ENCODE measurements around the gene MED27.

Gene MED27

DNA sequence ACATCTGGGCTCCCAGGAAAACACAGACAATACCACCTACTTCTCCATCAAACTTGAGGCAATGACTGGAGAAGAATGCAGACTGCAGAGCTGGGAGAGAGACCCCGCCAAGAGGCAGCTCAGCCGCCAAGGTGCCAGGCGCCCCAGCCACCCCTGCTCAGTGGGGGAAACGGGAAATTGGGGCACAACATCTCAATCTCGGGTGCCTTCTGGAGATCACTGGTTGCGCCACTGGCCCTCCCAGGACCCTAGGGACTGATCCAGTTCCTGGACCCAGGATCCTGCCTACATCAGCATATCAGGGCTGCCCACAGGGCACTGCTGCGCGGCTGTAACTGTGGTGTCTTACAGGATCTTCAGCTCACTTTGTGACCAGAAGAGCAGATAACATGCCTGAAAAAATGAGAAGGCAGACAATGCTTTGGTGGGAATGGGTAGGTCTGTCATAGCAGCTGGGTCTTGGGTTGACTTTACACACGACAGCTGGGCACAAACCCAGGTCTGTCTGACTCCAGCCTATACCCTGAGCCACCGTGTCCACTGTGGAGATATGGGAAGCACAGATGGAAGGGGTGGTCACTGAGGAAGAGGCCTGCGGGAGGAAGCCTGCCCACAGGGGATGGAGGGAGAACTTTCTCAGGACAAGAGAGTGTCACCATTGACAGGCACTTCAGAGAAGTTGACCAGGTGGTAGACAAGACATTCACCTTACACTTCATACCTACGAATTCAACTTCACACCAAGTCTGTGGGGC, 204.6 kb downstream of the MED27 start:
- no peak for DNase-seq

DNA sequence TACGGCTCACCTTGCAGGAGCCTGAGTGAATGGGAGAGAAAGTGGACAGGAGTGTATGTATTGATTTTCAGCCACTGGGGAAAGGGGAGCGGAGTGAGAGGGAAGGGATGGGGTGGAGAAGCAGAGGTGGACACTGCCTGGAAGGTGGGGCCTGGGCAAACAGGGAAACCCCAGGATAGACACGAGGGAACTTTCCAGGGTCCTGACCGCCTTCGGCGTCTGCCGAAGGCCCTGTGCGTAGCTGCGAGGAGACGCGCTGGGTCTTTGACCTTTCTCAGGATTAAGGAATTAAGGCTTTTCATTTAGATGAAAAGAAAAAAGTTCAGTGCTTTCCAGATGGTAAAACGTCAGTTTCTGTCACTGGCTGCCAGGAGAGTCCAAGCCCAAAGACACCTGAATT, 205.2 kb downstream of the MED27 start:
- DNase-seq, result no peak

DNA sequence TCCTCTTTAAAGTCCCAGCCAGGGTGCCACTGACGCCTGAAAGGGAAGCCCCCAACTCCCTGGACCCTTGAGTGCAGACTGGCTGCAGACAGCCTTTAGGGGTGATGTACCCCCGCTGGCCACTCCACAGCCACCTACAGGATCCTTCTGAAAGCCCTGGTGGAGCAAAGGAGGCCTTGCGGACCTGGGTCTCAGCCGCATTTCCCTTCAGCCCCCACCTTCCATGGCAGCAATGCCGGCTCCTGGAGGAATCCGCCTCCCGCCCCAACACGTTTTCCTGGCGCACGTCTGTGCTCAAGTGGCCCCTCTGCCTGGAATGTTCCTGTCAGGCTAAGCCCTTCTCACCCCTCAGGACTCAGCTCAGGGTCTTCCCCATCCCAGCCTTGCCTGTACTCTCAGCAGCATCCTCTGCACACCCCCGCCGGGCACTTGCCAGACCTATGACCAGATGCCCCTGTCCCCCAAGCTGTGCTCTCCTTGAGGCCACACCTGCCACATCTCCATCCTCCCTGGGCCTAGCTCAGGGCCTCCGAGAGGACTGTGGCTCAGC, 205.7 kb downstream of the MED27 start:
- no peak for DNase-seq

DNA sequence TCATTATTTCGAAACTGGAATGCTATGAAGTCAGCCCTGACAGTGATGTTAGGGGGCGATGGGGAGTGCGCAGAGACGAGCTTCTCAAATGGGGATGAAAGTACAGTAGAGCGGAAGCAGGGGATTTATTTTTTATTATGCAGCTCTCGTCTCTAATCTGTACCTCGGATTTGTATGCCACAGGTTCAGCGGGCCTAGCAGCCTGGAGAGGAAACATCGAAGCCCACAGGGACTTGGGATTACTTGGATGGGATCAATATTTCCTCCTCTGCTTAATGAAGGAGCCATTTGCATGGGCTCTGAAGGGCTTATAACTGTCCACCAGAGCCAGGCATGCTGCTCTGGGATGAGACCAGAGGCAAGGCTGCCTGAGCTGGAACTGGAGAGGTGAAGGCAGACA, 206.3 kb downstream of the MED27 start:
- no peak for DNase-seq

DNA sequence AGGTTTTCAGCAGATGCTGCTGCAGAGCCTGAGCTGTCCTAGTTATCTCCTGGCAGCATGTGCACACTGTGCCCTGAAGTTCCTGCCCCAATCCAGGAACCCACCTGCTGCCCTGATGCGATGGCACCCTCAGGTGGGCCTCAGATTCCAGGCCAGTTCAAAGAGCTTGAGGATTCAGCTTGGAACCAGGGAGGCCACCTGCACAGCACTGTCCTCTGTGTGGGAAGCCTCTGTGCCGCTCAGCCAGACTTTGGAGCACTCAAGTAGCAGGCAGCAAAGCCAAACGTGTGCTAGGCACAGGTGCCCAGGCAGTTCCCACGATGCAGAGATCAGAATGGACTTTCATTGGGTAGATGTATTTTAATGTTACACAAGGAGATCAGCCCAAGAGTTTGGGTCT, 207.0 kb downstream of the MED27 start:
- DNase-seq, result no peak

DNA sequence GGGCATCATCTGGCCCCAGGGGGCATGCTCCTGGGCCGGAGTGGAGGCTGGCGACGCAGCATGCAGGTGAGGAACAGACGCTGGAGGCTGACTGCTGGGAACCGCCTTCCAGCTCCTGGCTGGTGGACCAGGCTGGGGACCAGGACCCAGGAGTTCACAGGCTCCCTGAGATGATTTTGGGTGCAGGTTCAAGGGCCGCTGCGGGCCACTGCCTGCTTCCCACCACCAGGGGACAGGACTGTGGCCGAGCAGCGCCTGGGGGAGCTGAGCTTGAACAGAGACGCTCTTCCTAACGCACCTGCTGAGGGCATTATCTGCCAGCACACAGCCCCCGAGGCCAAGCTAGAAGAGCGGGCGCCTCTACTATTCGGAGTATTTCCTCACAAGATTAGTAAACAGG, 207.7 kb downstream of the MED27 start:
- no peak for DNase-seq

DNA sequence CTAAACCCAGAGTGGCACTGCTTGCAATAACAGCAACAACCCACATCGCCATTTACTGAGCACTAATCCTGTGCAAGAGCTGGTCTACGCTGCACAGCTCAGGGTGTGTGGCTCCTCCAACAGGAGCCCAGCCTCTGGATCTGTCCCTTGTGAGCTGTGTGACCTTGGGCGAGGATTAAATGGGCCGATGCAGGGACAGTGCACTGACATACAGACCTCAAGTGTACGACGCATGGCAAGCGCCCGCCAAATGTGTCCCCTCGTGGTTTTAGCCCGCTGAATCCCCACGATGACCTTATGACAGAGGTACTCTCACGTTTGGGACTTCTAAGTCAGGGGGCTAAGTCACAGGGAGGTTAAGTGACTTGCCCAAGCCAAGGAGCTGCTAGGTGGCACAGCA, 209.5 kb downstream of the MED27 start:
- no peak for DNase-seq

DNA sequence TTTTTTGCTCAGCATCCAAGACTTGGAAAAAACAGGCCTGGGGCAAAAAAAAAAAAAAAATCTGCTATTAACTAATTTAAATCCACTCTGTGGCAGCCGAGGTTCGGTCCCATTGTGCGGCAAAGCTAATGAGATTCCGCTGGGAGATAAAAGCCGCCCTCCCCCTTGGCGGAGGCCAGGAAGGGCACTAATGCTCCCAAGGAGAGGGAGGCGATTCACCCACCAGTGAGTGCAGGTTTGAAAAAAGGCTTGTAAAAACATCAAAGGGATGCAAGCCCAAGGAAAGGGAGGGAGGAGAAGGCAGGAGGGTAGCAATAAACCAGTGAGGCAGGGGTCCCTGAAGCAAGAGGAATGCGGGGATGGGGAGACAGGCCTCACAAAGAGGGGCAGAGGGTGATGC, 210.3 kb downstream of the MED27 start:
- no peak for DNase-seq

DNA sequence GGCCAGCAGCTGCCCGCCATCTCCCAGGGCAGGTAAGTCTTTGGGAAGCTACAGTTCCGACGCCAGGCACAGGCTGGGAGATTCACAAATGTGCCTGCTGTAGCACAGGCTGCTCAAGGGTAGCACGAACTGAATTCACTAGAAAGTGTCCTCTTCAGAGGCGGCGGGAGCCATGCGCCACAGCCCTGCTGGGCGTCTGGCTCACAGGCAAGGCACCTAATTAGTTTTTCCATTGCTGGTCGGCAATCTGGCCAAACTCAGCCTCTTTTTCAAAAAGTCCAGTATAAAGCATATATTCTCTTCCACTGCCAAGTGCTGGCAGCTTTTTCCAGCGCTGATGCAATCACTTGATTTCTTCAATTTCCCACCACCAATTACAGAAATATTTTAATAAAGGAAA, 210.9 kb downstream of the MED27 start:
- peak; percentile 10 for DNase-seq

DNA sequence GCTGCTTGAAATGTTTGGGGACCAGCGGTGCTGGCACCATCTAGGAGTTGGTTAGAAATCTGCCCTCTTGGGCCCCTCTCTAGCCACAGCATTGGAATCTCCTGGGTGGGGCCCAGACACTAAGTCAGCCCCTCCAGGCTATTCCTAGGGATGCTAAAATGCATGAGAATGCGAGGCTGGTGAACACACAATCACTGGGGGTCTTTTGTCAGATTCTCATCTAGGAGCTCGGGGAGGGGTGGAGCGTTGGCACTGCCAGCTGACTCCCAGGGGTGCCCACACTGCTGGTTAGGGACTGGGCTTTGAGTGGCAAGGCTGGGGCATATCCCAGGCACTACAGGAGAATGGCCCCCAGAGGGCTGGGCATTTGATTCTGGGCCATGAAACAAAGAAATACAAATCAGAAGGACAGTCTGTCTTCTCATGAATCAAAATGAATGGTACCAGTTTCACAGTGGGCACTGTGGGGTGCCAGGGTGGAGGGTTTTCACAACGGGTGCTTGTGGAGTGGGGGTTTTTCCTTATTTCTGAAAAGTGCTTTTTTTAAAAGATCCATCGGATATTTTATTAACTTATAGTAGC, 212.0 kb downstream of the MED27 start:
- DNase-seq, result no peak

DNA sequence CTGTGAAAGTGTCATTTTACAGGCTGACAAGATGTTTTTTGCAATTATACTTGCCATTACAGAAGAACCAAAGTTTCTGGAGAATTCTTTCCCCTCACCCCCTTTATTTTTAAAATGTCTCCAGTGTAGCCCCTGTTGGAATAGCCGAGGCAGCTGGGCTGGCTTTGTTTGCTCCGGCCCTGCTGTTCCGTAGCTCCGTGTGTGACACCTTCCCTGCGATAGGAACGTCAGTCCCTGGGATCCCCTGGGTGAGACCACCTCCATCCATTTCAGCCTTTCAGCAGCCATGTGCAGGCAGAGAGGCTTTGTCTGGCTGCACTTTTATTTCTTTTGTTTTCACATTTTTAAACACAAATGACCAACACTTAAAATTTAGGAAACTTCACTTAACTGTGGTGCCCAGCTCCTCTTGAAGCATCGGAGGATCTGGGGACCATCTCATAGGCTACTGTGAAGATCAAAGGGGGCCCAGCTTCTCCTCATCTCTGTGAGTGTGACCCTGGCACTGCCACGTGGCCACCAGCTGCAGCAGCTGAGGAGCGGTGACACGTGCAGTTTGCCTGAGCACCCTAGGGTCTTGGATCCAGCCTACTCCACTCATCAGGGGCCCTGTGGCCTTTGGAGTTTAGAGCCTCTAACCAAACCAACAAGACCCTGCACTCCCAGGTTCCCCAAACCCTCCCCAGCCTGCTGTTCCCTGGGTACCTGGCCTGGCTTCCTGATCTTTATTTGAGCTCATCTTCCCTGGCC, 214.0 kb downstream of the MED27 start:
- no peak for DNase-seq

DNA sequence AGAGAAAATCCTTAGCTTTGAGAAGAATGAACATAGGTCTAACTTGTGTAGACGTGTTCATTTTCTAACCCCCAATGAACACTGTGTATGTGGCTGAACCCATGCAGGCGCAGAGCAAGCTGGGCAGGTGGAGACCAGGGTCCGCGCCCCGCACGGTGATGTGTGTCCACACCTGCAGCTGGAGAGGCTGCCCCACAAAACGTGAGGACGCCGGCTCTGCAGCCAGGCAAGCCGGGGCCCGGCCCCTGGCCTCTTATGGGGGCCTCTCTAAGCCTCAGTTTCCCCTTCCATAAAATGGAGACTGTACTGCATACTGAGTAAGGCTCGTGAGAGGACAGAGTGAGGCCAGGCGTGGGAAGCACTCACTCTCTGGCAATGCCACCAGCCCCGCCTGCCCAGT, 215.1 kb downstream of the MED27 start:
- no peak for DNase-seq

DNA sequence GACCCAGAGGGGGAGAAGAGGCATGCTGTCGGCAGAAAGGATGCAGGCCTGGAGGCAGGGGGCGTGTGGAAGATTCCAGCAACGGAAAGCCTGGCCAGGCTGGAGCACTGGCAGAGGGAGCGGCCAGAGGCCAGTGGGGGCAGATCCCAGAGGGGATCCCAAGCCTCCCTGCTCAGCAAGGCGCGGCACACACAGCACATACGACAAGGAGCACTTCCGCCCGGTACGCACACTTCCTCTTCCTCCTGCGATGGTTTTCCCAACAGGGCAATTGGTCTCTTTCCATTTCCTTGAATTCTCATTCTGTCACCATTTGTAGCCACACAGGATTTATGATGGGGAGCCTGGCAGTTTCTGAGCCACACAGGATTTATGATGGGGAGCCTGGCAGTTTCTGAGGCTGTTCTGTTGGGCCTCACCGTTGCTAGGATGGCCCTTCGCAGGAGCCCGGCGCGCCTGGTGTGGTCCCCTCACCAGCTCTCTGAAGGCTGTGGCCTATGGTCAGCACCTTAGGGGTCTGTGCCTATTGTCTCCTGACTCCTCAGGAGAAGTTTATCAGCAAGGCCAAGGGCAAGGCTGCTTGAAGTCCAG, 216.3 kb downstream of the MED27 start:
- no peak for DNase-seq

DNA sequence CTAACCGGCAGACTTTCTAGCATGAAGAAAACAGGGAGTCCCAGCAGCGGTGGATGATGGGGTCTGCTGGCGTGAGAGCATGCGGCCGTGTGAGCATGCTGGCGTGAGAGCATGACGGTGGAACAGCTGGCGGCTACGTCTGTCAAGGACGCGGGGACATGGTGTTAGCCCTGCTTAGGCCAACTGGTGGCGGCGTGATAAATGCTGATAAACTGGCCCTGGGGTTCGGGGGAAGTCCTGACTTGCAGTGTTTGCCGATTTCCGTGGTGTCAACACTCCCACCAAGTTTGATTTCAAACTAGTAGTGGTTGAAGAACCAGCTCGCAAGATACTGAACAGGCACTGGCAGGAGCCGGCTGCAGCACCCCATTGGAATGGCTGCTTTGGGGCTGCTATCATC, 217.4 kb downstream of the MED27 start:
- no peak for DNase-seq

DNA sequence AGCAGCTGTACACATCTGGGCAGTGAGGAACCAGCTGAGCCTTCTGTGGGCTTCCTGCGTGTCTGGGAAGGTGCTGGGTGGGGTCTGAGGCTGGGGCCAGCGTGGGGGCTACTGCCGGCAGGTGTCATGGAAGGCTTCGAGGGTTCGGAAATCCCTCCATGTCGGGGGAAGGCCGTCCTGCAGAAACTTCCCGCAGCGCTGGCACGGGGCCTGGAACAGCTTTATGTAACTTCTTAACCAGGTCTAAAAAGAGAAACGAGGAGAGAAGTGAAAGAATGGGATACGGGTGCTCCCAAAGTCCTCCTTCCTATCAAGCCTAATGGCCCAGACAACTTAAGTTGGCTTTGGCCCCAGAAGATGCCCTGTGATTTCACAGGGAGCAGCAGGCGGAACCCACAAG, 219.2 kb downstream of the MED27 start:
- no peak for DNase-seq

DNA sequence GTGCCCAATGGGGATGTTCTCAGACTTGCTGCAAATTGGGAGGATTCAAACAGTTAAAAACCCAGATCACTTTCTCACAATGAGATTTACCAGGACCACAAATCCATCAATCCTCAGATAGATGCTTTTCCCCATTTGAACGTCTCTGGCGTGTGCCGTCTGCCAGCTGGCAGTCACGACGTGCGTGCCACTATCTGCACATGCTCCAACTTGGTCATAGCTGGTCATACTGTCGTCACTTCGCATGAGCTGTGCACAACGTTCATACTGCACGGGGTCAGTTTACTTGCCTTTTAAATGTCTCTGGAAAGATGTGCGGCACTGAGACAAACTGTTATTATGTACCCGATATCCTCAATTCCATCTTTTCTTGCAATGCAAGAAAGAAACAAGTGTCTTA, 221.5 kb downstream of the MED27 start:
- DNase-seq, result no peak

DNA sequence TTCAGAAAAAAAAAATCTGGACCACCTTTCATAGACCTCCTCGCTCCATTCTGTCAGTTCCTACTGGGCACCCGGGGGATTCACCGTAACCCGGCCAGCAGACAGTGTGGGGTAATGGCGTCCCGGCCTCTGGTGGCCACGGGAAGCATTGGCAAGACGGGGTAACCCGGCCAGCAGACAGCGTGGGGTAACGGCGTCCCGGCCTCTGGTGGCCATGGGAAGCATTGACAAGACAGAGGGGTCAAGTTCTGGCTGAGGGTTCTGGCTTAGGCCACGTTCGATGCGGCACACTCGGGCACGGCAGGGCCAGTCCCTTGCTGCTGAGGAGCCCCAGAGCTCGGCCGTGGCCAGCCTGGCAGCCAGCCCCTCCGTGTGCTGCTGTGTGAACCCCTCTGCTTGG, 223.6 kb downstream of the MED27 start:
- DNase-seq, result no peak

DNA sequence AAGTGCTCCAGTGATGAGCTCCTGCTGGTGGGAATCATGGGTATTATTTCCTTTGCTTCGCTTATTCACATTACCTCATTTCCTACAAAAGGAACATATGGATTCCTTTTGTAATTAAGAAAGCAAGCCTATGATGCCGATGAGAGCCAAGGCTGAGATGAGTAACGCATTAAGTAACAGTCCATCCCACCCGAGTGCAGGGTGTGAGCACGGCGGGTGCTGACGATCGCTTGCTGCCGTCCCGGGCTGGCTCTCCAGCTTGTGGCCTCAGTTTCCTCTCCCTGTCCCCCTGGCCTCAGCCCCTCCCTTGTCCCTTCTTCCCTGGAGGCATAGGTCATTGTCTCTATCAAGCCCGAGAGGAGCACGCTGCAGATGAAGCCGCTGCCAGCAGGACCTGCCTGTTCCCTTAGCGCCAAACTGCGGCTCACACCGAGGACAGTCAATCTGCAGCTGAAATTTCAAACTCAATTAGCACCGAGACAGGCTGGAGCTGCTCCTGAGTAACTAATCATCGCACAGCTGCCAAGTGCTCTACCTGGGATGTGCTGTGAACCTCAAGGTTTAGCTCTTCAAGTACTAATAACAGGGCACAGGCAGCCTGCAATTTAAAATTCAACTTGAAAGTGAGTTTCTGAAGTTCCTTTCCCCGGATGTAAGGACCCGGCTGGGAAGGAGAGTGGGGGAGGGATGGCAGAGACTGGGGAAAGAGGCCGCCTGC, 224.6 kb downstream of the MED27 start:
- DNase-seq, result peak; percentile 62

DNA sequence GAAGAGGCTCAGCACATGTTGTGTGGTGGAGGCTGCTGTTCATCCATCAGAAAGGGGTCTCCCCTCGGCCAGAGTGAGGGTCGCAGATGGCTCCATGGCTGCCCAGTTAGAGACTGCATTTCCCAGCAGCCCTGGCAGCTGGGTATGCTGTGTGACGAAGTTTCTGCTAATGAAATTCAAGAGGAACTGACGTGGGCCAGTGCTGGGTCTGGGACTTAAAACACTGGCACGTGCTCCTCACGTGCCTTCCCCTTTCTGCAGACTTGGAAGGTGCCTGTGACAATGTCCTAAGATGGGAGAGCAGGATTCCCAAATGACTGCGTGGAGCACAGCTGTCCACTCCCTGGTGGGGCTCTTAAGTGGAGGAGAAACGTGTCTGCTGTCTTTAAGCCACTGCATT, 225.3 kb downstream of the MED27 start:
- DNase-seq, result no peak

DNA sequence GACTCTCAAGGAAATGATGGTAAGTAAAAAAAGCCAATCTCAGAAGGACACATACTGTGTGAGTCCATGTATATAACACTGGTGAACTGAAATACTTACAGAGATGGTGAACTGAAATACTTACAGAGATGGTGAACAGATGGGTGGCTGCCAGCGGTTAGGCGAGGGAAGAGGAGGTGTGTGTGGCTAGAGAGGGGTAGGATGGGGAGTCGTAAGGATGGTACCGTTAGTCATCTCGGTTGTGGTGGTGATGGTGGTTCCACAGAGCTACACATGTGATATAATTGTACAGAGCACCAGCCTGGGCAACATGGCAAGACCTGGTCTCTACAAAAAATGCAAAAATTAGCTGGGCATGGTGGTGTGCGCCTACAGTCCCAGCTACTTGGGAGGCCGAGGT, 226.2 kb downstream of the MED27 start:
- DNase-seq, result no peak

DNA sequence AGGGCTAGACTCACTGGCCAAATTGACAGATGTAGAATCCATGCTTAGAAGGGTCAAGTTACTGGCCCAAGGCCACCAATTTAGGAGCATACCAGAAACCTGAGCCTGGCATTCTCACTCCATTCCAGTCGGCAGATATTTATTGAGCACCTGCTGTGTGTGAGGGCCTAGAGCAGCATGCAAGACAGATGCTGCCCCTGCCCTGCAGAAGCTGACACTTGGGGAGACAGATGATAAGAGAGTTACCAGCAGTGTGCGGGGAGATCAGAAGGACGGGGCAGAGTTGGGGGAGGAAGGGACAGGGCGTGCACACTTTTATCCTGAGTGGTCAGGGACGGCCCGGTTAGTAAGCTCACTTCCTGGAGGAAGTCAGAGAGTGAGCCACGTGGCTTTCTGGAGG, 228.3 kb downstream of the MED27 start:
- no peak for DNase-seq

DNA sequence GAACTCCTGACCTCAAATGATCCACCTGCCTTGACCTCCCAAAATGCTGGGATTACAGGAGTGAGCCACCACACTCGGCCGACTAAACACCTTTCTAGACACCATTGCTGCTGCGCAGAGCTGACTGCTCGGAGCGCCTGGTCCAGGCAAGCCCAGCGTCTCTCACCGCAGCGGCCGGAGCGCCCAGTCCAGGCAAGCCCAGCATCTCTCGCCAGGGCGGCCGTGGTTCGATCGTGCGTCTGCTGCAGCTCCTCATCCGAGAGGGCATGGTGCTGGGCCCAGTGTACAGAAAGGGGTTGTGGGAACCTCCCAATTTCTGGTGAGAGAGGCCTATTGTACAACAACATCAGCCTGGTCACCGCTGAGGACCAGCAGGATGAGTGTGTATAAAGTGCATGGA, 230.3 kb downstream of the MED27 start:
- no peak for DNase-seq

Measured in fibroblast of skin of abdomen (primary cell).